Stimulated activated CD4-positive, alpha-beta T cell treated with anti-CD3 and anti-CD28 coated beads, TNF-alpha, amount 100 ng/mL, for 1 hour (primary cell): ENCODE measurements around the gene PCDHA4.
"Not testable (repeated sequence)": the region's sequence is repeated elsewhere in the genome, so short reads cannot be mapped to it uniquely, and the experiment has no call there.

Experiments used
- DNase-seq, 3 donors: peaks; one replicate each; pipeline ENCODE4 v3.0.0-alpha.2; 2020; ENCODE audit warnings: low read depth in 3 of 3, low spot score in 1 of 3

PCDHA4 gene

GRCh38 chr5:140821375-140822280 lies 14.8 kb downstream of the PCDHA4 start, which contains the start of gene PCDHA5:
TSS of gene PCDHA5 (plus strand) at chr5:140821613.
- DNase-seq = no peak

- DNase-seq = no peak
Measured at GRCh38 chr5:140822281-140822629, 15.4 kb downstream of the PCDHA4 start.

- DNase-seq = not testable (repeated sequence)
Measured at GRCh38 chr5:140822969-140823368, 16.1 kb downstream of the PCDHA4 start.

- no peak for DNase-seq
Measured at GRCh38 chr5:140823475-140823874, 16.6 kb downstream of the PCDHA4 start.

- no peak for DNase-seq
Measured at GRCh38 chr5:140827704-140828361, 21.0 kb downstream of the PCDHA4 start, which contains the start of gene PCDHA6. TSS of gene PCDHA6 (plus strand) at chr5:140827960. CDS start at chr5:140828092, 132 bp downstream.

- no peak for DNase-seq
Measured at GRCh38 chr5:140828362-140828737, 21.5 kb downstream of the PCDHA4 start.

- not testable (repeated sequence) for DNase-seq
Measured at GRCh38 chr5:140829511-140830501, 22.9 kb downstream of the PCDHA4 start.

- DNase-seq = no peak
Measured at GRCh38 chr5:140833993-140834392, 27.1 kb downstream of the PCDHA4 start, which contains the start of gene PCDHA7. TSS of gene PCDHA7 (plus strand) at chr5:140834269. CDS start at chr5:140834384, 115 bp downstream.

- not testable (repeated sequence) for DNase-seq
Measured at GRCh38 chr5:140834439-140835008, 27.7 kb downstream of the PCDHA4 start.

GRCh38 chr5:140835622-140836510 lies 29.0 kb downstream of the PCDHA4 start:
- no peak for DNase-seq

- no peak for DNase-seq
Measured at GRCh38 chr5:140840978-140841962, 34.4 kb downstream of the PCDHA4 start, which contains the start of gene PCDHA8. TSS of gene PCDHA8 (plus strand) at chr5:140841187. CDS start at chr5:140841322, 135 bp downstream.

- DNase-seq = no peak
Measured at GRCh38 chr5:140842798-140843733, 36.2 kb downstream of the PCDHA4 start.

- DNase-seq = not testable (repeated sequence)
Measured at GRCh38 chr5:140848139-140849102, 41.6 kb downstream of the PCDHA4 start, which contains the start of gene PCDHA9. TSS of gene PCDHA9 (plus strand) at chr5:140848382. CDS start at chr5:140848496, 114 bp downstream.

GRCh38 chr5:140849831-140850634 lies 43.2 kb downstream of the PCDHA4 start:
- not testable (repeated sequence) for DNase-seq
